Esophagus muscularis mucosa (tissue), 3 donors: ENCODE results near the gene TMEM161A.
"Not testable (repeated sequence)": the region's sequence is repeated elsewhere in the genome, so short reads cannot be mapped to it uniquely, and the experiment has no call there.

ENCODE experiments used
- EP300 ChIP-seq: sonication (generic); formaldehyde crosslinking; IDR thresholded peaks from one replicate; pipeline ENCODE4 v1.6.1; 2017; ENCODE audit warnings: antibody characterized with exemption
- POLR2AphosphoS5 ChIP-seq, 2 donors: sonication (generic); formaldehyde crosslinking; IDR thresholded peaks; one replicate each; pipeline ENCODE4 v1.6.1; 2017; ENCODE audit warnings: antibody characterized with exemption in 2 of 2

DNA sequence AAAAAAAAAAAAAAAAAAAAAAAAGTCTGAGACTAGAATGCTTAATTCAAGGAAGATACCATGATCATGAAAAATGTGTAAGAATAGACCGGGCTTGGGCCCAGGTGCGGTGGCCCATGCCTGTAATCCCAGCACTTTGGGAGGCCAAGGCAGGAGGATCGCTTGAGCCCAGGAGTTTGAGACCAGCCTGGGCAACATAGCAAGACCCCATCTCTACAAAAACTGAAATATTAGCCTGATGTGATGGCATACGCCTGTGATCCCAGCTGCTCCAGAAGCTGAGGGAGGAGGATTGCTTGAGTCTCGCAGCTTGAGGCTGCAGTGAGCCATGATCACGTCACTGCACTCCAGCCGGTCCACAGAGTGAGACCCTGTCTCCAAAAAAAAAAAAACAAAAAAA lies 31.3 kb downstream of the TMEM161A start:
- TF ChIP-seq POLR2AphosphoS5 (IDR thresholded peaks at IDR 0.05); EP300: not testable (repeated sequence)
